Adipocyte (in vitro differentiated cells): ENCODE data around the gene RAB11B.
A peak's percentile ranks its signal among the peaks of the same experiment; 100 is the strongest.

Experiments used
- DNase-seq: peaks from one replicate; pipeline ENCODE4 v3.0.0-alpha.2; 2015; ENCODE audit warnings: low read depth
- H3K27me3 ChIP-seq: replicated peaks from 2 replicates; pipeline ENCODE4 v1.7.0; 2013; ENCODE audit warnings: mild to moderate bottlenecking, low read length, moderate library complexity; ENCODE audit not compliant: control insufficient read depth, insufficient read depth
- H3K36me3 ChIP-seq: 2 replicates; pipeline ENCODE4 v1.7.0; 2013; ENCODE audit warnings: low read length, mild to moderate bottlenecking, moderate library complexity; ENCODE audit not compliant: control insufficient read depth, insufficient read depth, severe bottlenecking
- H3K4me1 ChIP-seq: 2 replicates; pipeline ENCODE4 v1.7.0; 2013; ENCODE audit warnings: mild to moderate bottlenecking, low read length, moderate library complexity; ENCODE audit not compliant: control insufficient read depth, insufficient read depth
- H3K4me3 ChIP-seq: 2 replicates; pipeline ENCODE4 v1.7.0; 2013; ENCODE audit warnings: mild to moderate bottlenecking, low read length, moderate library complexity
- H3K9ac ChIP-seq: 2 replicates; pipeline ENCODE4 v1.7.0; 2013; ENCODE audit warnings: mild to moderate bottlenecking, low read length, moderate library complexity
- H3K9me3 ChIP-seq: 2 replicates; pipeline ENCODE4 v1.7.0; 2013; ENCODE audit warnings: mild to moderate bottlenecking, low read length, moderate library complexity; ENCODE audit not compliant: control insufficient read depth

The RAB11B gene

DNA sequence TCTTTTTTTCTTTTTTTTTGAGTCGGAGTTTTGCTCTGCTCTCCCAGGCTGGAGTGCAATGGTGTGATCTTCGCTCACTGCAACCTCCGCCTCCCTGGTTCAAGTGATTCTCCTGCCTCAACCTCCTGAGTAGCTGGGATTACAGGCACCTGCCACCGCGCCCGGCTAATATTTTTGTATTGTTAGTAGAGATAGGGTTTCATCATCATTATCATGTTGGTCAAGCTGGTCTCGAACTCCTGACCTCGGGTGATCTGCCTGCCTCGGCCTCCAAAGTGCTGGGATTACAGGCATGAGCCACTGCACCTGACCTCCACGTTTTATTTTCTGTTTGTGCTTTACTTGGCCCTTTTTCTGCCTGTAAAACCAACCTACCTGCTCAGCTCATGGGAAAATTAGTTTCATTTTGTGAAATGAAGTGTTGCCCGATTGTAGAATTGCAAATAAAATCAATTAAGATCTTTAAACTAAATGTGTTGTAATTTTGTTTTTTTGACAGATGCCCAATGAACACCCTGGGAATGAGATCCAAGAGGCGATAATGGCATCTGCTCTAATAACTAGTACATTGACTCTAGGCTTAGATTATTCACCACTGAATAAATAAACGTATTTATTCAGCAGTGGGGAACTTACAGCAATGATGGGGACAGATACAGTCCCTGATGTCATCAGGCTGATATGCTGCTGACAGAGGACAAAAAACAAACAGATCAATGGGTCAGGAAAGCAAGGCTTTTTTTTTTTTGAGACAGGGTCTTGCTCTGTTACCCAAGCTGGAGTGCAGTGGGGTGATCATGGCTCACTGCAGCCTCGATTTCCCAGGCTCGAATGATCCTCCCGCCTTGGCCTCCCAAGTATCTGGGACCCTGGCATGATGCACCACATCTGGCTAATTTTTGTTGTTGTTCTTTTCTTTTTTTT, 2.2 kb upstream of the RAB11B start:
- no peak overlapping the region for H3K4me3 ChIP-seq
- peaks cover 20% of the 10 kb centered on the region for H3K4me1 ChIP-seq
- H3K9ac ChIP-seq: no peak overlapping the region
- H3K9me3 ChIP-seq: no peaks in the 10 kb centered on the region
- H3K36me3 ChIP-seq: no peaks in the 10 kb centered on the region
- no peaks in the 10 kb centered on the region for H3K27me3 ChIP-seq
- no peak for DNase-seq

- no peak for DNase-seq
- no peak overlapping the region for H3K9ac ChIP-seq
- no peaks in the 10 kb centered on the region for H3K27me3 ChIP-seq
These were observed 1.6 kb upstream of the RAB11B start for GRCh38 chr19:8388612-8388958.

GRCh38 chr19:8390617-8390981, 439 bp downstream of the RAB11B start:
- Histone ChIP-seq H3K36me3 (no peaks in the 10 kb centered on the region), H3K9ac (peak overlapping the region; percentile 99), H3K4me3 (peak overlapping the region; percentile 97), H3K4me1 (peaks cover 37% of the 10 kb centered on the region), H3K27me3 (no peaks in the 10 kb centered on the region), H3K9me3 (no peaks in the 10 kb centered on the region)
- peak; percentile 97 for DNase-seq

More at GRCh38 chr19:8388612-8388958, 1.6 kb upstream of the RAB11B start:
- no peak overlapping the region for H3K4me3 ChIP-seq
- H3K36me3 ChIP-seq: no peaks in the 10 kb centered on the region
- no peaks in the 10 kb centered on the region for H3K9me3 ChIP-seq
- H3K4me1 ChIP-seq: peaks cover 27% of the 10 kb centered on the region

GRCh38 chr19:8391198-8392016, 1.2 kb downstream of the RAB11B start:
- H3K4me1 ChIP-seq: peaks cover 37% of the 10 kb centered on the region
- no peaks in the 10 kb centered on the region for H3K27me3 ChIP-seq
- peak overlapping the region; percentile 79 for H3K9ac ChIP-seq
- no peaks in the 10 kb centered on the region for H3K9me3 ChIP-seq
- peak overlapping the region; percentile 74 for H3K4me3 ChIP-seq
- DNase-seq: no peak
- no peaks in the 10 kb centered on the region for H3K36me3 ChIP-seq

GRCh38 chr19:8392017-8392591, 1.9 kb downstream of the RAB11B start:
- H3K4me1 ChIP-seq: peaks cover 42% of the 10 kb centered on the region
- peak overlapping the region; percentile 74 for H3K4me3 ChIP-seq
- DNase-seq: no peak

GRCh38 chr19:8393192-8393870, 3.2 kb downstream of the RAB11B start:
- H3K36me3 ChIP-seq: no peaks in the 10 kb centered on the region
- H3K4me1 ChIP-seq: peaks cover 48% of the 10 kb centered on the region
- peak overlapping the region; percentile 25 for H3K9ac ChIP-seq
- no peak overlapping the region for H3K4me3 ChIP-seq
- H3K9me3 ChIP-seq: no peaks in the 10 kb centered on the region
- no peaks in the 10 kb centered on the region for H3K27me3 ChIP-seq
- DNase-seq: no peak

More at GRCh38 chr19:8392017-8392591, 1.9 kb downstream of the RAB11B start:
- H3K27me3 ChIP-seq: no peaks in the 10 kb centered on the region
- peak overlapping the region; percentile 79 for H3K9ac ChIP-seq
- no peaks in the 10 kb centered on the region for H3K9me3 ChIP-seq
- H3K36me3 ChIP-seq: no peaks in the 10 kb centered on the region

- no peak for DNase-seq
- no peaks in the 10 kb centered on the region for H3K36me3 ChIP-seq
- peak overlapping the region; percentile 25 for H3K9ac ChIP-seq
- H3K27me3 ChIP-seq: no peaks in the 10 kb centered on the region
- H3K4me3 ChIP-seq: no peak overlapping the region
- H3K9me3 ChIP-seq: no peaks in the 10 kb centered on the region
- peaks cover 50% of the 10 kb centered on the region for H3K4me1 ChIP-seq
These were observed 3.7 kb downstream of the RAB11B start for GRCh38 chr19:8393871-8394250.

- Histone ChIP-seq H3K4me3 (no peak overlapping the region), H3K9ac (no peak overlapping the region), H3K27me3 (no peaks in the 10 kb centered on the region), H3K9me3 (no peaks in the 10 kb centered on the region), H3K4me1 (peaks cover 50% of the 10 kb centered on the region), H3K36me3 (peaks cover 12% of the 10 kb centered on the region)
- DNase-seq: no peak
These were observed 5.5 kb downstream of the RAB11B start for GRCh38 chr19:8395621-8396082.

- H3K36me3 ChIP-seq: peaks cover 12% of the 10 kb centered on the region
- H3K9me3 ChIP-seq: no peaks in the 10 kb centered on the region
- no peak overlapping the region for H3K9ac ChIP-seq
- peaks cover 46% of the 10 kb centered on the region for H3K4me1 ChIP-seq
- DNase-seq: no peak
- no peak overlapping the region for H3K4me3 ChIP-seq
- H3K27me3 ChIP-seq: no peaks in the 10 kb centered on the region
These were observed 6.0 kb downstream of the RAB11B start for GRCh38 chr19:8396185-8396562.

GRCh38 chr19:8396563-8397203, 6.5 kb downstream of the RAB11B start:
- Histone ChIP-seq H3K9ac (no peak overlapping the region), H3K27me3 (no peaks in the 10 kb centered on the region), H3K4me3 (no peak overlapping the region), H3K9me3 (no peaks in the 10 kb centered on the region), H3K4me1 (peaks cover 41% of the 10 kb centered on the region), H3K36me3 (peaks cover 12% of the 10 kb centered on the region)
- DNase-seq: peak; percentile 65
